HepG2 (cell line): ENCODE data around the gene TMEM144. TPM values are rescaled to one million over a fixed set of nuclear protein-coding genes. Genes with fewer than 3 reads are reported as not detected.

Experiments
- ATAC-seq: fragments of 200-7000 bp; cut with Tn5 transposase; 3 replicates; pipeline ENCODE4 v1.9.1; 2020; ENCODE audit warnings: mild to moderate bottlenecking, moderate library complexity
- BruUV-seq: library from RNA; stranded (reverse); fragments of 400-500 nt; replicated peaks from 2 replicates; lab custom pipeline; 2021; lab: Mats Ljungman, UMichigan
- CTCF ChIA-PET: fragments of 300-600 bp; formaldehyde crosslinking; extraction: SDS; loops from one replicate; lab custom pipeline; 2021; ENCODE audit warnings: low total read pairs, inconsistent platforms, low intra/inter-chr PET ratio; lab: Yijun Ruan, JAX
- POLR2A ChIA-PET: fragments of 350-600 bp; sonication (Branson Sonifier 250); formaldehyde crosslinking; loops from one replicate; lab custom pipeline; 2020; ENCODE audit warnings: antibody characterized with exemption, inconsistent platforms; lab: Yijun Ruan, JAX
- DNase-seq: peaks from one replicate; pipeline ENCODE4 v3.0.0-alpha.2; 2015; ENCODE audit warnings: low spot score
- FAIRE-seq: peaks from 3 replicates; lab custom pipeline; 2011; peaks lifted over from hg19 to GRCh38; lab: Jason Lieb, UNC
- H2AFZ ChIP-seq: one replicate; pipeline ENCODE4 v1.6.1; 2011; ENCODE audit warnings: low read length, inconsistent platforms
- H3K27ac ChIP-seq: fragments of 300-600 bp; 3 replicates; pipeline ENCODE4 v1.8.0; 2011; ENCODE audit warnings: mixed run types, mild to moderate bottlenecking, mixed read lengths, low read length, inconsistent platforms; ENCODE audit not compliant: insufficient read depth; ENCODE audit errors: extremely low read length
- H3K27me3 ChIP-seq, 2 experiments: fragments of 200-600 bp in 1 of 2; 2 replicates in 1 of 2; 3 replicates in 1 of 2; pipeline versions ENCODE4 v1.6.0 to v1.8.0; 2011; ENCODE audit warnings: low read length in 2 of 2, mild to moderate bottlenecking in 2 of 2, moderate library complexity in 2 of 2, inconsistent platforms in 1 of 2; ENCODE audit not compliant: insufficient read depth in 2 of 2, control insufficient read depth in 1 of 2
- H3K36me3 ChIP-seq, 2 experiments: fragments of 200-600 bp in 1 of 2; replicated peaks in 1 of 2; 2 replicates in 1 of 2; 3 replicates in 1 of 2; pipeline versions ENCODE4 v1.5.1 to v1.8.0; 2011; ENCODE audit warnings: low read length in 2 of 2, inconsistent platforms in 1 of 2; ENCODE audit not compliant: insufficient read depth in 2 of 2, control insufficient read depth in 1 of 2
- H3K4me1 ChIP-seq: 2 replicates; pipeline ENCODE4 v1.5.1; 2012; ENCODE audit warnings: low read length, inconsistent platforms; ENCODE audit not compliant: insufficient read depth
- H3K4me2 ChIP-seq: 2 replicates; pipeline ENCODE4 v1.6.0; 2011; ENCODE audit warnings: low read depth, low read length, inconsistent platforms
- H3K4me3 ChIP-seq, 3 experiments: fragments of 200-600 bp in 1 of 3; sonication (generic), shearing (Covaris generic) in 1 of 3; replicated peaks in 1 of 3; 2 replicates each; pipeline ENCODE4 v1.5.1; 2011 to 2016; ENCODE audit warnings: low read length in 3 of 3, inconsistent platforms in 2 of 3, low read depth in 2 of 3, mild to moderate bottlenecking in 2 of 3, control low read depth in 1 of 3, mixed read lengths in 1 of 3; ENCODE audit not compliant: insufficient read depth in 1 of 3
- H3K79me2 ChIP-seq: one replicate; pipeline ENCODE4 v1.6.1; 2011; ENCODE audit warnings: low read length, inconsistent platforms; ENCODE audit not compliant: insufficient read depth
- H3K9ac ChIP-seq: 2 replicates; pipeline ENCODE4 v1.6.0; 2011; ENCODE audit warnings: mild to moderate bottlenecking, low read depth, low read length, inconsistent platforms; ENCODE audit not compliant: insufficient read depth
- H3K9me3 ChIP-seq: 2 replicates; pipeline ENCODE4 v1.5.1; 2012; ENCODE audit warnings: mild to moderate bottlenecking, low read length
- H4K20me1 ChIP-seq: 2 replicates; pipeline ENCODE4 v1.6.0; 2011; ENCODE audit warnings: inconsistent platforms, mild to moderate bottlenecking, low read length, moderate library complexity; ENCODE audit not compliant: insufficient read depth
- BRF2 ChIP-seq: sonication (generic); formaldehyde crosslinking; IDR thresholded peaks from 2 replicates; pipeline ENCODE4 v1.8.1; 2022; ENCODE audit warnings: mild to moderate bottlenecking, missing genetic modification reagents
- CCAR2 ChIP-seq: fragments of 200-400 bp; formaldehyde crosslinking; optimal IDR thresholded peaks from 2 replicates; pipeline ENCODE3; 2018; ENCODE audit warnings: low read depth, mild to moderate bottlenecking, low read length, moderate library complexity
- CHCHD3 ChIP-seq: sonication (generic); formaldehyde crosslinking; IDR thresholded peaks from 2 replicates; pipeline ENCODE4 v1.8.0; 2022; ENCODE audit warnings: mild to moderate bottlenecking, missing genetic modification reagents, moderate library complexity
- DBP ChIP-seq: sonication (generic); formaldehyde crosslinking; IDR thresholded peaks from 2 replicates; pipeline ENCODE4 v1.4.0; 2020; ENCODE audit warnings: missing genetic modification reagents; ENCODE audit errors: not compliant biosample characterization
- HIC2 ChIP-seq: sonication (generic); formaldehyde crosslinking; IDR thresholded peaks from 2 replicates; pipeline ENCODE4 v1.9.0; 2022; ENCODE audit warnings: low read depth, missing genetic modification reagents
- NCOA5 ChIP-seq: sonication (generic); formaldehyde crosslinking; IDR thresholded peaks from 2 replicates; pipeline ENCODE4 v1.4.0; 2020; ENCODE audit warnings: missing genetic modification reagents
- NFE2L2 ChIP-seq: fragments of 150-350 bp; IDR thresholded peaks from 2 replicates; pipeline ENCODE4 v1.6.1; 2014; ENCODE audit warnings: low read length
- NFKBIZ ChIP-seq: IDR thresholded peaks from 2 replicates; pipeline ENCODE4 v1.6.1; 2018; ENCODE audit warnings: missing genetic modification reagents, missing compliant biosample characterization
- NR3C1 ChIP-seq: sonication (generic); formaldehyde crosslinking; IDR thresholded peaks from 2 replicates; pipeline ENCODE4 v1.4.0; 2020; ENCODE audit warnings: missing genetic modification reagents
- PHF8 ChIP-seq: sonication (generic); formaldehyde crosslinking; IDR thresholded peaks from 2 replicates; pipeline ENCODE4 v1.5.0; 2020; ENCODE audit warnings: missing genetic modification reagents
- WIZ ChIP-seq: sonication (generic); formaldehyde crosslinking; IDR thresholded peaks from 2 replicates; pipeline ENCODE4 v1.5.1; 2020; ENCODE audit warnings: mild to moderate bottlenecking, missing genetic modification reagents
- ZBTB10 ChIP-seq: sonication (generic); formaldehyde crosslinking; IDR thresholded peaks from 2 replicates; pipeline ENCODE4 v1.4.0; 2020; ENCODE audit warnings: missing genetic modification reagents, borderline replicate concordance
- ZNF232 ChIP-seq: sonication (generic); formaldehyde crosslinking; IDR thresholded peaks from 2 replicates; pipeline ENCODE4 v1.4.0; 2020; ENCODE audit warnings: missing genetic modification reagents, borderline replicate concordance
- ZNF33A ChIP-seq: sonication (generic); formaldehyde crosslinking; IDR thresholded peaks from 2 replicates; pipeline ENCODE4 v1.5.1; 2020; ENCODE audit warnings: missing genetic modification reagents, mild to moderate bottlenecking, moderate library complexity, borderline replicate concordance
- ZNF703 ChIP-seq: sonication (generic); formaldehyde crosslinking; IDR thresholded peaks from 2 replicates; pipeline ENCODE4 v1.5.1; 2020; ENCODE audit warnings: missing genetic modification reagents, mild to moderate bottlenecking, moderate library complexity, borderline replicate concordance
- WGBS: methylation state at CpG from one replicate; pipeline ENCODE4 v1.1.6; 2017; ENCODE audit warnings: low lambda C conversion rate; 5-methylcytosine and 5-hydroxymethylcytosine counted together
- in situ Hi-C: cut with HindIII; loops from 2 replicates; pipeline ENCODE4 v1.10.0; 2017; ENCODE audit warnings: low pct_unique_long_range_greater_than_20kb; ENCODE audit not compliant: extremely low pct_ligation_motif_present
- intact Hi-C: fragments of 100-400 bp; cut with micrococcal nuclease; formaldehyde crosslinking; loops from one replicate; pipeline ENCODE4 v1.10.0; 2022; ENCODE audit not compliant: unreplicated experiment
- polyA plus RNA-seq, 8 experiments: library from polyadenylated mRNA; depleted of rRNA in 3 of 8; stranded (reverse) in 7 of 8; unstranded in 1 of 8; fragments of >200 nt; fragmentation: Illumina TruSeq in 4 of 8; extraction: Trizol in 4 of 8; gene quantifications; 2 replicates each; pipeline versions ENCODE4 v1.2.1 to v1.2.3, GENCODE V29; 2011 to 2016; ENCODE audit warnings: low read depth in 4 of 8, missing spikeins in 1 of 8, mixed read lengths in 1 of 8; ENCODE audit not compliant: insufficient read depth in 1 of 8
- total RNA-seq, 5 experiments: library from RNA; depleted of rRNA; stranded (reverse); fragments of >200 nt; fragmentation: Illumina TruSeq; extraction: Trizol; gene quantifications; 2 replicates each; pipeline ENCODE4 v1.2.3, GENCODE V29; 2016; ENCODE audit warnings: low read depth in 1 of 5

Gene TMEM144
- total and polyA plus RNA-seq, 2 of the 13 experiments (the other 11 are each of a cell fraction or from before 2014, with no cell fraction given), result 10.9 to 12.3 TPM

GRCh38 chr4:158208963-158209640 lies 1.2 kb upstream of the TMEM144 start:
- Histone ChIP-seq H3K4me3 (no peak overlapping the region), H3K36me3 (peaks cover 0 to under 1% of the 10 kb centered on the region in 2 experiments; a peak in 1 of 5 replicates), H3K9me3 (no peaks in the 10 kb centered on the region), H3K27me3 (no peaks in the 10 kb centered on the region), H4K20me1 (no peaks in the 10 kb centered on the region), H3K27ac (no peak overlapping the region), H3K4me2 (no peak overlapping the region), H3K79me2 (no peaks in the 10 kb centered on the region), H3K9ac (no peak overlapping the region), H2AFZ (no peak overlapping the region), H3K4me1 (peaks cover 18% of the 10 kb centered on the region)
- BruUV-seq, result no TSS peak
- FAIRE-seq (no peak), ATAC-seq (no peak), DNase-seq (no peak)
- CTCF ChIA-PET, result no interaction called here
- POLR2A ChIA-PET, result no interaction called here
- WGBS, result 97% methylated on average over 5 of the region's 5 CpGs
- intact Hi-C loops (no loop called here), in situ Hi-C loops (no loop called here)
- TF ChIP-seq HIC2 (CRISPR knock-in tag) (no peak), NR3C1 (CRISPR knock-in tag) (no peak), PHF8 (CRISPR knock-in tag) (no peak), ZNF703 (CRISPR knock-in tag) (no peak), CHCHD3 (no peak), ZNF33A (no peak), NFE2L2 (no peak), NFKBIZ (no peak), BRF2 (no peak), DBP (no peak), NCOA5 (CRISPR knock-in tag) (no peak), ZBTB10 (CRISPR knock-in tag) (no peak), WIZ (CRISPR knock-in tag) (no peak), ZNF232 (CRISPR knock-in tag) (no peak), CCAR2 (no peak)
